HL-60 (cell line): ENCODE measurements around the gene AIRE.

Experiments used
- GABPA ChIP-seq: IDR thresholded peaks from 2 replicates; pipeline ENCODE4 v1.6.1; 2012; ENCODE audit warnings: low read depth
- POLR2AphosphoS5 ChIP-seq: IDR thresholded peaks from 2 replicates; pipeline ENCODE4 v1.6.1; 2012; ENCODE audit warnings: low read depth
- SPI1 ChIP-seq: IDR thresholded peaks from 2 replicates; pipeline ENCODE4 v1.6.1; 2012; ENCODE audit warnings: low read depth, mild to moderate bottlenecking, borderline replicate concordance
- TF ChIP-seq, protein P1 (sequence below): IDR thresholded peaks from one replicate; pipeline ENCODE4 v1.5.1; 2011; ENCODE audit warnings: low read length, control low read depth, inconsistent platforms; ENCODE audit not compliant: insufficient read depth
- TF ChIP-seq, protein P2 (sequence below): IDR thresholded peaks from 2 replicates; pipeline ENCODE4 v1.6.1; 2012; ENCODE audit warnings: low read depth; ENCODE audit not compliant: insufficient replicate concordance

DNA sequence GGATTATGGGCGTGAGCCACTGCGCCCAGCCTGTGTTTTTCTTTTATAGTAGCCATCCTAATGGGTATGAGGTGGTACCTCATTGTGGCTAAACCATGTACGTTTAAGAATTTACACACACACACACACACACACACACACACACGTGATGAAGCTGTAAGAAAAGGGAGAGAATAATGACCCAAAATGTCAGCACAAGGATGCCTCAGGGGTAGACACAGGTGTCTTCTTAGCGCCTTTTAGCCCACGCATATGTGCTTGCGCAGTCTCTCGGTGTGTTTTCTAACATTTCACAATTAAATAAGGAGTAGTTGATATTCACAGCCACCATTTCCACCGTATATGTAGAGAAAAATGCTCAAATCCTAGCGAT is 13.4 kb downstream of the AIRE start:
- TF ChIP-seq, protein P1, sequence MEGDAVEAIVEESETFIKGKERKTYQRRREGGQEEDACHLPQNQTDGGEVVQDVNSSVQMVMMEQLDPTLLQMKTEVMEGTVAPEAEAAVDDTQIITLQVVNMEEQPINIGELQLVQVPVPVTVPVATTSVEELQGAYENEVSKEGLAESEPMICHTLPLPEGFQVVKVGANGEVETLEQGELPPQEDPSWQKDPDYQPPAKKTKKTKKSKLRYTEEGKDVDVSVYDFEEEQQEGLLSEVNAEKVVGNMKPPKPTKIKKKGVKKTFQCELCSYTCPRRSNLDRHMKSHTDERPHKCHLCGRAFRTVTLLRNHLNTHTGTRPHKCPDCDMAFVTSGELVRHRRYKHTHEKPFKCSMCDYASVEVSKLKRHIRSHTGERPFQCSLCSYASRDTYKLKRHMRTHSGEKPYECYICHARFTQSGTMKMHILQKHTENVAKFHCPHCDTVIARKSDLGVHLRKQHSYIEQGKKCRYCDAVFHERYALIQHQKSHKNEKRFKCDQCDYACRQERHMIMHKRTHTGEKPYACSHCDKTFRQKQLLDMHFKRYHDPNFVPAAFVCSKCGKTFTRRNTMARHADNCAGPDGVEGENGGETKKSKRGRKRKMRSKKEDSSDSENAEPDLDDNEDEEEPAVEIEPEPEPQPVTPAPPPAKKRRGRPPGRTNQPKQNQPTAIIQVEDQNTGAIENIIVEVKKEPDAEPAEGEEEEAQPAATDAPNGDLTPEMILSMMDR, result no peak
- no peak for TF ChIP-seq POLR2AphosphoS5
- no peak for TF ChIP-seq SPI1
- TF ChIP-seq, protein P2, sequence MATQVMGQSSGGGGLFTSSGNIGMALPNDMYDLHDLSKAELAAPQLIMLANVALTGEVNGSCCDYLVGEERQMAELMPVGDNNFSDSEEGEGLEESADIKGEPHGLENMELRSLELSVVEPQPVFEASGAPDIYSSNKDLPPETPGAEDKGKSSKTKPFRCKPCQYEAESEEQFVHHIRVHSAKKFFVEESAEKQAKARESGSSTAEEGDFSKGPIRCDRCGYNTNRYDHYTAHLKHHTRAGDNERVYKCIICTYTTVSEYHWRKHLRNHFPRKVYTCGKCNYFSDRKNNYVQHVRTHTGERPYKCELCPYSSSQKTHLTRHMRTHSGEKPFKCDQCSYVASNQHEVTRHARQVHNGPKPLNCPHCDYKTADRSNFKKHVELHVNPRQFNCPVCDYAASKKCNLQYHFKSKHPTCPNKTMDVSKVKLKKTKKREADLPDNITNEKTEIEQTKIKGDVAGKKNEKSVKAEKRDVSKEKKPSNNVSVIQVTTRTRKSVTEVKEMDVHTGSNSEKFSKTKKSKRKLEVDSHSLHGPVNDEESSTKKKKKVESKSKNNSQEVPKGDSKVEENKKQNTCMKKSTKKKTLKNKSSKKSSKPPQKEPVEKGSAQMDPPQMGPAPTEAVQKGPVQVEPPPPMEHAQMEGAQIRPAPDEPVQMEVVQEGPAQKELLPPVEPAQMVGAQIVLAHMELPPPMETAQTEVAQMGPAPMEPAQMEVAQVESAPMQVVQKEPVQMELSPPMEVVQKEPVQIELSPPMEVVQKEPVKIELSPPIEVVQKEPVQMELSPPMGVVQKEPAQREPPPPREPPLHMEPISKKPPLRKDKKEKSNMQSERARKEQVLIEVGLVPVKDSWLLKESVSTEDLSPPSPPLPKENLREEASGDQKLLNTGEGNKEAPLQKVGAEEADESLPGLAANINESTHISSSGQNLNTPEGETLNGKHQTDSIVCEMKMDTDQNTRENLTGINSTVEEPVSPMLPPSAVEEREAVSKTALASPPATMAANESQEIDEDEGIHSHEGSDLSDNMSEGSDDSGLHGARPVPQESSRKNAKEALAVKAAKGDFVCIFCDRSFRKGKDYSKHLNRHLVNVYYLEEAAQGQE, result no peak
- no peak for TF ChIP-seq GABPA
